Suprapubic skin (tissue), 3 donors: ENCODE results near the gene UQCRC1.

Experiments used
- CTCF ChIP-seq, 2 donors: fragments of 200-600 bp in 1 of 2; fragments of 450-650 bp in 1 of 2; sonication (generic) in 1 of 2; IDR thresholded peaks; one replicate each; pipeline ENCODE4 v1.5.1; 2016 to 2019; ENCODE audit warnings: antibody characterized with exemption in 2 of 2, mild to moderate bottlenecking in 1 of 2, moderate library complexity in 1 of 2
- EP300 ChIP-seq: sonication (generic); formaldehyde crosslinking; IDR thresholded peaks from one replicate; pipeline ENCODE4 v1.6.1; 2017; ENCODE audit warnings: antibody characterized with exemption
- POLR2A ChIP-seq, 2 donors: fragments of 450-650 bp; IDR thresholded peaks; one replicate each; pipeline ENCODE4 v1.6.1; 2017; ENCODE audit warnings: antibody characterized with exemption in 2 of 2, mild to moderate bottlenecking in 2 of 2, moderate library complexity in 2 of 2

- TF ChIP-seq CTCF (IDR thresholded peaks at IDR 0.05) (no peak), POLR2A (IDR thresholded peaks at IDR 0.05) (no peak), EP300 (no peak)
Measured at GRCh38 chr3:48623851-48624547, 14.6 kb upstream of the UQCRC1 start.
